B cell (primary cell): Measurements from ENCODE around the gene CAMTA2.

Experiments
- EZH2 ChIP-seq: IDR thresholded peaks from 2 replicates; pipeline ENCODE4 v1.6.1; 2012; ENCODE audit warnings: borderline replicate concordance, low read depth, mild to moderate bottlenecking, moderate library complexity, low read length; ENCODE audit not compliant: insufficient read depth, poor library complexity, severe bottlenecking
- TF ChIP-seq, protein P1 (sequence below): fragments of 200-600 bp; IDR thresholded peaks from one replicate; pipeline ENCODE4 v1.8.0; 2022; ENCODE audit warnings: antibody characterized with exemption, mild to moderate bottlenecking

DNA sequence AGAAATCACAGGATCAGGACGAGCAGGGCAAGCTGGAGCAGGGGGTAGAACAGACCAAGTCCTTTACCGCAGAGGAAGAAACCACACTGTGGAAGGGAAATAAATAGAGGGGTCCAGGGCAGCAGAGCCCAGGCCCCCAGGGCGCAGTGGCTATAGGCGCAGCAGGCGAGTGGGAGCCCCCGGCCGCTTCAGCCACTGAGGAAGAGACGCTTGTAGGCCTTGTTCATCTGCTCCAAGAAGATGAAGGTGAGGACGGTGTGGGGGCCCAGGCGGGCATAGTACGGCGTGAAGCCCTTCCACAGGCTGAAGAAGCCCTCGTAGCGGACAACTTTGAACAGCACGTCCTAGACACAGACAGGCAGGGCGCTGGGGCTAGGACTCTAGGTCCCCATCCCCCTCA lies 49.9 kb downstream of the CAMTA2 start:
- TF ChIP-seq, protein P1, sequence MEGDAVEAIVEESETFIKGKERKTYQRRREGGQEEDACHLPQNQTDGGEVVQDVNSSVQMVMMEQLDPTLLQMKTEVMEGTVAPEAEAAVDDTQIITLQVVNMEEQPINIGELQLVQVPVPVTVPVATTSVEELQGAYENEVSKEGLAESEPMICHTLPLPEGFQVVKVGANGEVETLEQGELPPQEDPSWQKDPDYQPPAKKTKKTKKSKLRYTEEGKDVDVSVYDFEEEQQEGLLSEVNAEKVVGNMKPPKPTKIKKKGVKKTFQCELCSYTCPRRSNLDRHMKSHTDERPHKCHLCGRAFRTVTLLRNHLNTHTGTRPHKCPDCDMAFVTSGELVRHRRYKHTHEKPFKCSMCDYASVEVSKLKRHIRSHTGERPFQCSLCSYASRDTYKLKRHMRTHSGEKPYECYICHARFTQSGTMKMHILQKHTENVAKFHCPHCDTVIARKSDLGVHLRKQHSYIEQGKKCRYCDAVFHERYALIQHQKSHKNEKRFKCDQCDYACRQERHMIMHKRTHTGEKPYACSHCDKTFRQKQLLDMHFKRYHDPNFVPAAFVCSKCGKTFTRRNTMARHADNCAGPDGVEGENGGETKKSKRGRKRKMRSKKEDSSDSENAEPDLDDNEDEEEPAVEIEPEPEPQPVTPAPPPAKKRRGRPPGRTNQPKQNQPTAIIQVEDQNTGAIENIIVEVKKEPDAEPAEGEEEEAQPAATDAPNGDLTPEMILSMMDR = no peak
- no peak for TF ChIP-seq EZH2
